HG03025 (cell line): ENCODE measurements around the gene MMP8.
"Not testable (repeated sequence)": the region's sequence is repeated elsewhere in the genome, so short reads cannot be mapped to it uniquely, and the experiment has no call there.

Source experiments
- ATAC-seq: cut with Tn5 transposase; IDR thresholded peaks from one replicate; pipeline ENCODE4 v1.9.1; 2021; ENCODE audit warnings: mild to moderate bottlenecking, moderate library complexity; ENCODE audit not compliant: unreplicated experiment, low FRiP score

Gene MMP8

GRCh38 chr11:102724904-102725500, at the start of gene MMP8:
MMP8 (minus strand) TSS chr11:102724954; CDS start chr11:102724855, 99 bp downstream.
- no peak for ATAC-seq

- no peak for ATAC-seq
Observed at GRCh38 chr11:102773386-102773785, 48.6 kb upstream of the MMP8 start.

- ATAC-seq, result no peak
Observed at GRCh38 chr11:102771351-102771750, 46.6 kb upstream of the MMP8 start.

GRCh38 chr11:102770191-102770590, 45.4 kb upstream of the MMP8 start:
- ATAC-seq, result no peak

GRCh38 chr11:102767800-102768199, 43.0 kb upstream of the MMP8 start:
- no peak for ATAC-seq

GRCh38 chr11:102763440-102763839, 38.7 kb upstream of the MMP8 start:
- ATAC-seq, result no peak

GRCh38 chr11:102762361-102762767, 37.6 kb upstream of the MMP8 start:
- ATAC-seq, result no peak

GRCh38 chr11:102761646-102762238, 37.0 kb upstream of the MMP8 start:
- no peak for ATAC-seq

GRCh38 chr11:102760344-102761035, 35.7 kb upstream of the MMP8 start:
- no peak for ATAC-seq

GRCh38 chr11:102757823-102758549, 33.2 kb upstream of the MMP8 start:
- ATAC-seq, result no peak

- no peak for ATAC-seq
Observed at GRCh38 chr11:102753267-102753666, 28.5 kb upstream of the MMP8 start.

- ATAC-seq, result no peak
Observed at GRCh38 chr11:102751673-102752072, 26.9 kb upstream of the MMP8 start.

- ATAC-seq, result no peak
Observed at GRCh38 chr11:102749101-102749722, 24.5 kb upstream of the MMP8 start.

GRCh38 chr11:102746746-102747578, 22.2 kb upstream of the MMP8 start:
- ATAC-seq, result not testable (repeated sequence)

GRCh38 chr11:102734650-102735049, 9.9 kb upstream of the MMP8 start:
- no peak for ATAC-seq

GRCh38 chr11:102733232-102733875, 8.6 kb upstream of the MMP8 start:
- no peak for ATAC-seq

GRCh38 chr11:102730944-102731343, 6.2 kb upstream of the MMP8 start:
- ATAC-seq, result not testable (repeated sequence)

- no peak for ATAC-seq
Observed at GRCh38 chr11:102729849-102730815, 5.4 kb upstream of the MMP8 start.
